HepG2 (cell line): ENCODE measurements around the gene LMBRD2. TPM values are rescaled to one million over a fixed set of nuclear protein-coding genes. Genes with fewer than 3 reads are reported as not detected.
A peak's percentile ranks its signal among the peaks of the same experiment; 100 is the strongest.

Source experiments
- AGO1 ChIP-seq: fragments of 200-400 bp; formaldehyde crosslinking; IDR thresholded peaks from 2 replicates; pipeline ENCODE4 v1.6.1; 2017; ENCODE audit warnings: mild to moderate bottlenecking, low read depth, low read length, moderate library complexity; ENCODE audit not compliant: poor library complexity, severe bottlenecking
- BHLHE40 ChIP-seq: IDR thresholded peaks from 2 replicates; pipeline ENCODE4 v1.6.1; 2011; ENCODE audit warnings: low read length, improper control_type of control experiment
- CEBPG ChIP-seq: IDR thresholded peaks from 2 replicates; pipeline ENCODE4 v1.6.1; 2016
- ERF ChIP-seq: IDR thresholded peaks from 2 replicates; pipeline ENCODE4 v1.6.1; 2018; ENCODE audit warnings: missing biosample characterization, missing genetic modification reagents
- HDAC1 ChIP-seq: sonication (generic); formaldehyde crosslinking; IDR thresholded peaks from 2 replicates; pipeline ENCODE4 v1.5.1; 2020; ENCODE audit warnings: mild to moderate bottlenecking, missing genetic modification reagents
- HES4 ChIP-seq: sonication (generic); formaldehyde crosslinking; IDR thresholded peaks from 2 replicates; pipeline ENCODE4 v1.9.0; 2021; ENCODE audit warnings: mild to moderate bottlenecking, missing genetic modification reagents, borderline replicate concordance
- KDM1A ChIP-seq: IDR thresholded peaks from 2 replicates; pipeline ENCODE4 v1.6.1; 2016; ENCODE audit warnings: missing compliant biosample characterization
- KDM5B ChIP-seq: sonication (generic); formaldehyde crosslinking; IDR thresholded peaks from 2 replicates; pipeline ENCODE4 v1.4.0; 2020; ENCODE audit warnings: missing genetic modification reagents, mild to moderate bottlenecking, borderline replicate concordance
- NFIB ChIP-seq: sonication (generic); formaldehyde crosslinking; IDR thresholded peaks from 2 replicates; pipeline ENCODE4 v1.9.0; 2021; ENCODE audit warnings: missing genetic modification reagents, mild to moderate bottlenecking, borderline replicate concordance
- ONECUT2 ChIP-seq: sonication (generic); formaldehyde crosslinking; IDR thresholded peaks from 2 replicates; pipeline ENCODE4 v1.4.0; 2020; ENCODE audit warnings: missing genetic modification reagents
- PAX8 ChIP-seq: sonication (generic); formaldehyde crosslinking; IDR thresholded peaks from 2 replicates; pipeline ENCODE4 v1.8.0; 2022; ENCODE audit warnings: mild to moderate bottlenecking, missing genetic modification reagents, borderline replicate concordance
- RARA ChIP-seq: IDR thresholded peaks from 2 replicates; pipeline ENCODE4 v1.6.1; 2016; ENCODE audit warnings: missing genetic modification reagents, missing compliant biosample characterization
- RBFOX2 ChIP-seq: fragments of 200-400 bp; formaldehyde crosslinking; IDR thresholded peaks from 2 replicates; pipeline ENCODE4 v1.6.1; 2017; ENCODE audit warnings: low read depth, mild to moderate bottlenecking, low read length
- RFXANK ChIP-seq: IDR thresholded peaks from 2 replicates; pipeline ENCODE4 v1.6.1; 2016
- WIZ ChIP-seq: sonication (generic); formaldehyde crosslinking; IDR thresholded peaks from 2 replicates; pipeline ENCODE4 v1.5.1; 2020; ENCODE audit warnings: mild to moderate bottlenecking, missing genetic modification reagents
- ZBTB1 ChIP-seq: sonication (generic); formaldehyde crosslinking; IDR thresholded peaks from 2 replicates; pipeline ENCODE4 v1.4.0; 2020; ENCODE audit warnings: missing genetic modification reagents, borderline replicate concordance
- ZBTB21 ChIP-seq: sonication (generic); formaldehyde crosslinking; IDR thresholded peaks from 2 replicates; pipeline ENCODE4 v1.4.0; 2020; ENCODE audit warnings: missing genetic modification reagents
- ZNF207 ChIP-seq: fragments of 450-650 bp; IDR thresholded peaks from 2 replicates; pipeline ENCODE4 v1.6.1; 2016; ENCODE audit warnings: antibody characterized with exemption, borderline replicate concordance
- ZNF441 ChIP-seq: sonication (generic); formaldehyde crosslinking; IDR thresholded peaks from 2 replicates; pipeline ENCODE4 v1.7.0; 2021; ENCODE audit warnings: missing genetic modification reagents, borderline replicate concordance
- ZNF703 ChIP-seq: sonication (generic); formaldehyde crosslinking; IDR thresholded peaks from 2 replicates; pipeline ENCODE4 v1.5.1; 2020; ENCODE audit warnings: missing genetic modification reagents, mild to moderate bottlenecking, moderate library complexity, borderline replicate concordance
- ZSCAN21 ChIP-seq: sonication (generic); formaldehyde crosslinking; IDR thresholded peaks from 2 replicates; pipeline ENCODE4 v1.8.0; 2022; ENCODE audit warnings: mild to moderate bottlenecking, missing genetic modification reagents, moderate library complexity, borderline replicate concordance
- ZSCAN22 ChIP-seq: sonication (generic); formaldehyde crosslinking; IDR thresholded peaks from 2 replicates; pipeline ENCODE4 v1.4.0; 2020; ENCODE audit warnings: mild to moderate bottlenecking, missing genetic modification reagents
- ZSCAN30 ChIP-seq: sonication (generic); formaldehyde crosslinking; IDR thresholded peaks from 2 replicates; pipeline ENCODE4 v1.5.0; 2020; ENCODE audit warnings: mild to moderate bottlenecking, missing genetic modification reagents
- ZSCAN31 ChIP-seq: sonication (generic); formaldehyde crosslinking; IDR thresholded peaks from 2 replicates; pipeline ENCODE4 v1.5.0; 2020; ENCODE audit warnings: low read depth, mild to moderate bottlenecking, missing genetic modification reagents
- polyA plus RNA-seq, 8 experiments: library from polyadenylated mRNA; depleted of rRNA in 3 of 8; stranded (reverse) in 7 of 8; unstranded in 1 of 8; fragments of >200 nt; fragmentation: Illumina TruSeq in 4 of 8; extraction: Trizol in 4 of 8; gene quantifications; 2 replicates each; pipeline versions ENCODE4 v1.2.1 to v1.2.3, GENCODE V29; 2011 to 2016; ENCODE audit warnings: low read depth in 4 of 8, missing spikeins in 1 of 8, mixed read lengths in 1 of 8; ENCODE audit not compliant: insufficient read depth in 1 of 8
- total RNA-seq, 5 experiments: library from RNA; depleted of rRNA; stranded (reverse); fragments of >200 nt; fragmentation: Illumina TruSeq; extraction: Trizol; gene quantifications; 2 replicates each; pipeline ENCODE4 v1.2.3, GENCODE V29; 2016; ENCODE audit warnings: low read depth in 1 of 5
- TF ChIP-seq, protein P1 (sequence below): sonication (generic); formaldehyde crosslinking; IDR thresholded peaks from 2 replicates; pipeline ENCODE4 v1.8.0; 2022; ENCODE audit warnings: mild to moderate bottlenecking, missing genetic modification reagents, borderline replicate concordance
- TF ChIP-seq, protein P2 (sequence below): IDR thresholded peaks from 2 replicates; pipeline ENCODE4 v1.6.1; 2016
- TF ChIP-seq, protein P3 (sequence below): sonication (generic); formaldehyde crosslinking; IDR thresholded peaks from 2 replicates; pipeline ENCODE4 v1.4.0; 2020; ENCODE audit warnings: missing genetic modification reagents, borderline replicate concordance

Gene LMBRD2
- total and polyA plus RNA-seq, 2 of the 13 experiments (the other 11 are each of a cell fraction or from before 2014, with no cell fraction given) = 2.0 to 4.7 TPM

DNA sequence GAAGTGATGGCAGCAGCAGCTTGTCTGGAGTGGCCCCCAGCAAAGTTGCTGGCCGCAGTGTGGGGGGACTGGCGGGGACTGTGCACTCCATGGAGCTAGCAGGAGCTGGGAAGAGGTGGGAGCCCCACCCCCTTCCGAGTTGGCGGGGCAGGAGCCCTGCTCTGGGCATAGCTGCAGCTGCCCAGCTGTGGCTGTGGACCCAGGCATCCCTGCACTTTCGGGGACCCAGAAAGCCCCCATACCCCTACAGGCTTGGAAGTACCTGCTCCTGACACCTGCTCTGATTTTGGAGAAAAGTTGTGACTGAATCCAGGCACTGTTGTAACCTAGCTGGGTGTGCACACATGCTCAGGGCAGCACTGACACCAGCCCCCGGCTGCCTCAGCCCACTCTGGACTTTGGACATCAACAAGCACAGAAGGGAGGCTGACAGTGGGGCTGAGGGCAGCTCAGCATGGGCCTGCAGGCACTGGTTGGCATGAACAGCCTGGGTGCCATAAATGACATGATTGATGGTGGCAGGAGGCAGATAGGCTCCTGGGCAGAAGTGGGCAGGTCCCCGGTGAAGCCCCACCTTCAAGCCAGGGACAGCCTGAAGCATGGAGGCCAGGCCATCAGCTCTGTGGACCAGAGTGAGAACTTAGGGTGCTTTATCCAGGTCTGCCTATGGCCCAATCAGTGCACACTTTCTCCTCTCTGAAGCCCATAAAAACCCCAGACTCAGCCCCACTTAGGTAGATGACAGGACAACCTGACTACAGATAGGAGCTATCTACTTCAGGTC lies 12.6 kb downstream of the LMBRD2 start (continued):
- no peak for TF ChIP-seq ZSCAN30
- TF ChIP-seq WIZ (CRISPR knock-in tag) = no peak
- TF ChIP-seq ZSCAN31 (CRISPR knock-in tag) = 0 out of 2 replicates have a peak, but pooled peaks have one; percentile 38
- TF ChIP-seq NFIB (CRISPR knock-in tag) = no peak
- no peak for TF ChIP-seq ZNF207
- TF ChIP-seq RARA (CRISPR knock-in tag) = no peak; the same call in 1 of the 2 replicates
- TF ChIP-seq, protein P1, sequence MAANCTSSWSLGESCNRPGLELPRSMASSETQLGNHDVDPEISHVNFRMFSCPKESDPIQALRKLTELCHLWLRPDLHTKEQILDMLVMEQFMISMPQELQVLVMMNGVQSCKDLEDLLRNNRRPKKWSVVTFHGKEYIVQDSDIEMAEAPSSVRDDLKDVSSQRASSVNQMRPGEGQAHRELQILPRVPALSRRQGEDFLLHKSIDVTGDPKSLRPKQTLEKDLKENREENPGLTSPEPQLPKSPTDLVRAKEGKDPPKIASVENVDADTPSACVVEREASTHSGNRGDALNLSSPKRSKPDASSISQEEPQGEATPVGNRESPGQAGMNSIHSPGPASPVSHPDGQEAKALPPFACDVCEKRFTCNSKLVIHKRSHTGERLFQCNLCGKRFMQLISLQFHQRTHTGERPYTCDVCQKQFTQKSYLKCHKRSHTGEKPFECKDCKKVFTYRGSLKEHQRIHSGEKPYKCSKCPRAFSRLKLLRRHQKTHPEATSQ (CRISPR knock-in tag) = no peak
- TF ChIP-seq HDAC1 (CRISPR knock-in tag) = peak; percentile 83
- no peak for TF ChIP-seq ZBTB21 (CRISPR knock-in tag)
- TF ChIP-seq KDM5B = peak; percentile 41; the same call in 1 of the 2 replicates
- 0 out of 2 replicates have a peak, but pooled peaks have one; percentile 29 for TF ChIP-seq RBFOX2
- no peak for TF ChIP-seq ZSCAN22 (CRISPR knock-in tag)
- TF ChIP-seq, protein P2, sequence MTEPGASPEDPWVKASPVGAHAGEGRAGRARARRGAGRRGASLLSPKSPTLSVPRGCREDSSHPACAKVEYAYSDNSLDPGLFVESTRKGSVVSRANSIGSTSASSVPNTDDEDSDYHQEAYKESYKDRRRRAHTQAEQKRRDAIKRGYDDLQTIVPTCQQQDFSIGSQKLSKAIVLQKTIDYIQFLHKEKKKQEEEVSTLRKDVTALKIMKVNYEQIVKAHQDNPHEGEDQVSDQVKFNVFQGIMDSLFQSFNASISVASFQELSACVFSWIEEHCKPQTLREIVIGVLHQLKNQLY (CRISPR knock-in tag) = peak; percentile 56; the same call in 1 of the 2 replicates
- TF ChIP-seq KDM1A (CRISPR knock-in tag) = 0 out of 2 replicates have a peak, but pooled peaks have one; percentile 54
- TF ChIP-seq PAX8 = no peak
- TF ChIP-seq RFXANK (CRISPR knock-in tag) = no peak; the same call in 1 of the 2 replicates
- peak; percentile 58; the same call in 1 of the 2 replicates for TF ChIP-seq ERF (CRISPR knock-in tag)
- no peak for TF ChIP-seq AGO1
- TF ChIP-seq CEBPG = peak; percentile 21; the same call in 1 of the 2 replicates
- TF ChIP-seq HES4 (CRISPR knock-in tag) = no peak
- TF ChIP-seq ZNF441 (CRISPR knock-in tag) = no peak
- TF ChIP-seq BHLHE40 = no peak
- TF ChIP-seq, protein P3, sequence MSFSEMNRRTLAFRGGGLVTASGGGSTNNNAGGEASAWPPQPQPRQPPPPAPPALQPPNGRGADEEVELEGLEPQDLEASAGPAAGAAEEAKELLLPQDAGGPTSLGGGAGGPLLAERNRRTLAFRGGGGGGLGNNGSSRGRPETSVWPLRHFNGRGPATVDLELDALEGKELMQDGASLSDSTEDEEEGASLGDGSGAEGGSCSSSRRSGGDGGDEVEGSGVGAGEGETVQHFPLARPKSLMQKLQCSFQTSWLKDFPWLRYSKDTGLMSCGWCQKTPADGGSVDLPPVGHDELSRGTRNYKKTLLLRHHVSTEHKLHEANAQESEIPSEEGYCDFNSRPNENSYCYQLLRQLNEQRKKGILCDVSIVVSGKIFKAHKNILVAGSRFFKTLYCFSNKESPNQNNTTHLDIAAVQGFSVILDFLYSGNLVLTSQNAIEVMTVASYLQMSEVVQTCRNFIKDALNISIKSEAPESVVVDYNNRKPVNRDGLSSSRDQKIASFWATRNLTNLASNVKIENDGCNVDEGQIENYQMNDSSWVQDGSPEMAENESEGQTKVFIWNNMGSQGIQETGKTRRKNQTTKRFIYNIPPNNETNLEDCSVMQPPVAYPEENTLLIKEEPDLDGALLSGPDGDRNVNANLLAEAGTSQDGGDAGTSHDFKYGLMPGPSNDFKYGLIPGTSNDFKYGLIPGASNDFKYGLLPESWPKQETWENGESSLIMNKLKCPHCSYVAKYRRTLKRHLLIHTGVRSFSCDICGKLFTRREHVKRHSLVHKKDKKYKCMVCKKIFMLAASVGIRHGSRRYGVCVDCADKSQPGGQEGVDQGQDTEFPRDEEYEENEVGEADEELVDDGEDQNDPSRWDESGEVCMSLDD (CRISPR knock-in tag) = no peak
- TF ChIP-seq ZSCAN21 (CRISPR knock-in tag) = no peak
- TF ChIP-seq ONECUT2 (CRISPR knock-in tag) = no peak
- no peak for TF ChIP-seq ZBTB1
- no peak for TF ChIP-seq ZNF703 (CRISPR knock-in tag)
